IMR-90 (cell line): Measurements from ENCODE around the gene ST3GAL3. TPM values are rescaled to one million over a fixed set of nuclear protein-coding genes. Genes with fewer than 3 reads are reported as not detected.

Experiments used
- ATAC-seq: fragments of 200-7000 bp; cut with Tn5 transposase; 2 replicates; pipeline ENCODE4 v1.9.1; 2020; ENCODE audit warnings: low read depth, mild to moderate bottlenecking, moderate library complexity
- BruUV-seq: library from RNA; stranded (reverse); fragments of 400-500 nt; replicated peaks from 2 replicates; lab custom pipeline; 2021; lab: Mats Ljungman, UMichigan
- CTCF ChIA-PET: fragments of 300-600 bp; formaldehyde crosslinking; extraction: SDS; loops from one replicate; lab custom pipeline; 2021; ENCODE audit warnings: antibody characterized with exemption; lab: Yijun Ruan, JAX
- POLR2A ChIA-PET: fragments of 300-600 bp; sonication (Branson Sonifier 250); formaldehyde crosslinking; loops from one replicate; lab custom pipeline; 2022; ENCODE audit warnings: antibody characterized with exemption; ENCODE audit not compliant: unreplicated experiment; lab: Charles Lee
- DNase-seq: peaks from one replicate; pipeline ENCODE4 v3.0.0; 2013
- H2AFZ ChIP-seq: replicated peaks from 2 replicates; pipeline ENCODE3; 2013; ENCODE audit warnings: low read length, mild to moderate bottlenecking; ENCODE audit not compliant: poor library complexity
- H2AK5ac ChIP-seq: 2 replicates; pipeline ENCODE4 v1.6.1; 2013; ENCODE audit warnings: low read depth, low read length, inconsistent platforms
- H2AK9ac ChIP-seq: replicated peaks from 2 replicates; pipeline ENCODE3; 2013; ENCODE audit warnings: mild to moderate bottlenecking, low read depth, low read length, moderate library complexity; ENCODE audit not compliant: poor library complexity
- H2BK120ac ChIP-seq: 2 replicates; pipeline ENCODE4 v1.6.1; 2013; ENCODE audit warnings: low read depth, low read length, inconsistent platforms
- H2BK15ac ChIP-seq: 3 replicates; pipeline ENCODE4 v1.6.1; 2013; ENCODE audit warnings: low read depth, low read length, inconsistent platforms
- H2BK20ac ChIP-seq: 2 replicates; pipeline ENCODE4 v1.6.1; 2013; ENCODE audit warnings: low read depth, mild to moderate bottlenecking, inconsistent platforms, low read length, moderate library complexity
- H2BK5ac ChIP-seq: 2 replicates; pipeline ENCODE4 v1.6.1; 2013; ENCODE audit warnings: mild to moderate bottlenecking, low read depth, low read length, inconsistent platforms; ENCODE audit not compliant: poor library complexity, severe bottlenecking
- H3K14ac ChIP-seq: replicated peaks from 2 replicates; pipeline ENCODE4 v1.6.1; 2013; ENCODE audit warnings: low read depth, low read length, inconsistent platforms
- H3K18ac ChIP-seq: 2 replicates; pipeline ENCODE4 v1.6.1; 2013; ENCODE audit warnings: low read depth, low read length, control low read depth
- H3K23ac ChIP-seq: 2 replicates; pipeline ENCODE4 v1.6.1; 2013; ENCODE audit warnings: low read depth, low read length, inconsistent platforms
- H3K27ac ChIP-seq: 2 replicates; pipeline ENCODE4 v1.5.1; 2013; ENCODE audit warnings: mild to moderate bottlenecking, control low read depth, low read length; ENCODE audit not compliant: insufficient read depth
- H3K27me3 ChIP-seq: 2 replicates; pipeline ENCODE4 v1.6.1; 2013; ENCODE audit warnings: low read length; ENCODE audit not compliant: control insufficient read depth, insufficient read depth
- H3K36me3 ChIP-seq: 2 replicates; pipeline ENCODE4 v1.6.1; 2013; ENCODE audit warnings: low read length, mixed read lengths; ENCODE audit not compliant: control insufficient read depth, insufficient read depth
- H3K4ac ChIP-seq: 2 replicates; pipeline ENCODE4 v1.6.1; 2013; ENCODE audit warnings: low read depth, low read length, inconsistent platforms
- H3K4me1 ChIP-seq: 2 replicates; pipeline ENCODE4 v1.6.1; 2013; ENCODE audit warnings: low read length, mixed read lengths; ENCODE audit not compliant: control insufficient read depth, insufficient read depth
- H3K4me2 ChIP-seq: 2 replicates; pipeline ENCODE4 v1.6.1; 2013; ENCODE audit warnings: low read depth, mild to moderate bottlenecking, control low read depth, low read length, moderate library complexity
- H3K4me3 ChIP-seq: 2 replicates; pipeline ENCODE4 v1.5.1; 2013; ENCODE audit warnings: low read depth, mild to moderate bottlenecking, control low read depth, low read length, moderate library complexity; ENCODE audit not compliant: insufficient read depth
- H3K56ac ChIP-seq: 2 replicates; pipeline ENCODE4 v1.6.1; 2013; ENCODE audit warnings: low read length, inconsistent platforms; ENCODE audit not compliant: insufficient read depth; ENCODE audit errors: extremely low read depth
- H3K79me1 ChIP-seq, 2 experiments: 2 replicates each; pipeline ENCODE4 v1.6.1; 2013; ENCODE audit warnings: low read length in 2 of 2, inconsistent platforms in 1 of 2, low read depth in 1 of 2
- H3K9ac ChIP-seq: 2 replicates; pipeline ENCODE4 v1.6.1; 2013; ENCODE audit warnings: low read depth, low read length, control low read depth
- H3K9me1 ChIP-seq: 2 replicates; pipeline ENCODE4 v1.6.1; 2013; ENCODE audit warnings: low read length, inconsistent platforms; ENCODE audit not compliant: insufficient read depth
- H3K9me3 ChIP-seq: 2 replicates; pipeline ENCODE4 v1.6.1; 2013; ENCODE audit warnings: low read length; ENCODE audit not compliant: control insufficient read depth, insufficient read depth
- H4K20me1 ChIP-seq: 2 replicates; pipeline ENCODE4 v1.6.1; 2013; ENCODE audit warnings: low read length, inconsistent platforms; ENCODE audit not compliant: insufficient read depth
- H4K5ac ChIP-seq: 2 replicates; pipeline ENCODE4 v1.6.1; 2013; ENCODE audit warnings: mild to moderate bottlenecking, low read depth, low read length, control low read depth
- H4K8ac ChIP-seq, 2 experiments: 2 replicates each; pipeline ENCODE4 v1.6.1; 2013; ENCODE audit warnings: low read depth in 2 of 2, low read length in 2 of 2, control low read depth in 1 of 2, inconsistent platforms in 1 of 2
- H4K91ac ChIP-seq: 2 replicates; pipeline ENCODE4 v1.6.1; 2013; ENCODE audit warnings: low read depth, low read length, inconsistent platforms; ENCODE audit not compliant: insufficient read depth
- BHLHE40 ChIP-seq: fragments of 150-350 bp; IDR thresholded peaks from 2 replicates; pipeline ENCODE4 v1.6.1; 2016; ENCODE audit warnings: mild to moderate bottlenecking, low read depth, low read length
- CEBPB ChIP-seq: IDR thresholded peaks from 2 replicates; pipeline ENCODE4 v1.6.1; 2012; ENCODE audit warnings: low read depth, low read length, improper control_type of control experiment
- CHD1 ChIP-seq: IDR thresholded peaks from 2 replicates; pipeline ENCODE4 v1.6.1; 2012; ENCODE audit warnings: low read depth, low read length, improper control_type of control experiment
- CTCF ChIP-seq: conservative IDR thresholded peaks from 2 replicates; pipeline ENCODE4 v1.5.1; 2012; ENCODE audit warnings: mild to moderate bottlenecking, low read depth, low read length, improper control_type of control experiment
- ELK1 ChIP-seq: fragments of 150-350 bp; IDR thresholded peaks from 2 replicates; pipeline ENCODE4 v1.6.1; 2016; ENCODE audit warnings: low read depth, mild to moderate bottlenecking, low read length, moderate library complexity, borderline replicate concordance
- FOS ChIP-seq: fragments of 150-350 bp; IDR thresholded peaks from 2 replicates; pipeline ENCODE4 v1.6.1; 2016; ENCODE audit warnings: low read depth, low read length
- MAFK ChIP-seq: IDR thresholded peaks from 2 replicates; pipeline ENCODE4 v1.6.1; 2012; ENCODE audit warnings: low read depth, low read length, improper control_type of control experiment
- MAZ ChIP-seq: IDR thresholded peaks from 2 replicates; pipeline ENCODE4 v1.6.1; 2012; ENCODE audit warnings: low read depth, mild to moderate bottlenecking, low read length, improper control_type of control experiment, moderate library complexity, borderline replicate concordance
- MXI1 ChIP-seq: IDR thresholded peaks from 2 replicates; pipeline ENCODE4 v1.6.1; 2012; ENCODE audit warnings: low read depth, mild to moderate bottlenecking, low read length, moderate library complexity, borderline replicate concordance
- NFE2L2 ChIP-seq: fragments of 150-350 bp; IDR thresholded peaks from 2 replicates; pipeline ENCODE4 v1.6.1; 2016; ENCODE audit warnings: low read depth, mild to moderate bottlenecking, low read length
- POLR2A ChIP-seq: IDR thresholded peaks from 2 replicates; pipeline ENCODE4 v1.6.1; 2012; ENCODE audit warnings: mild to moderate bottlenecking, low read depth, low read length
- RAD21 ChIP-seq: IDR thresholded peaks from 2 replicates; pipeline ENCODE4 v1.6.1; 2012; ENCODE audit warnings: low read length, improper control_type of control experiment
- RCOR1 ChIP-seq: IDR thresholded peaks from 2 replicates; pipeline ENCODE4 v1.6.1; 2012; ENCODE audit warnings: mild to moderate bottlenecking, low read length, improper control_type of control experiment; ENCODE audit not compliant: insufficient replicate concordance
- RFX5 ChIP-seq: IDR thresholded peaks from 2 replicates; pipeline ENCODE4 v1.8.0; 2012; ENCODE audit warnings: low read depth, mild to moderate bottlenecking, low read length, moderate library complexity
- SMC3 ChIP-seq: fragments of 150-350 bp; IDR thresholded peaks from 2 replicates; pipeline ENCODE4 v1.6.1; 2016; ENCODE audit warnings: low read depth, mild to moderate bottlenecking, antibody characterized with exemption, low read length, moderate library complexity
- USF2 ChIP-seq: fragments of 150-350 bp; IDR thresholded peaks from 2 replicates; pipeline ENCODE4 v1.6.1; 2017; ENCODE audit warnings: mild to moderate bottlenecking, antibody characterized with exemption, low read length, low read depth
- WGBS, 2 experiments: methylation state at CpG; one replicate each; pipeline versions ENCODE4 v1.1.5 to v1.1.7; 2013; ENCODE audit warnings: missing lambda C conversion rate in 2 of 2; ENCODE audit not compliant: insufficient read length in 1 of 2; ENCODE audit errors: extremely low coverage in 2 of 2; 5-methylcytosine and 5-hydroxymethylcytosine counted together
- dilution Hi-C: fragments of 300-500 bp; cut with HindIII; formaldehyde crosslinking; loops from one replicate; pipeline ENCODE4 v1.14.3; 2018; ENCODE audit warnings: low sequenced_read_pairs; ENCODE audit not compliant: unreplicated experiment
- in situ Hi-C: fragments of 300-500 bp; cut with MboI; formaldehyde crosslinking; loops from 3 replicates; pipeline ENCODE4 v1.14.3; 2019; ENCODE audit warnings: low sequenced_read_pairs, inconsistent platforms, mixed read lengths
- intact Hi-C: fragments of 100-400 bp; cut with micrococcal nuclease; formaldehyde crosslinking; loops from 2 replicates; pipeline ENCODE4 v1.10.0; 2022
- polyA plus RNA-seq, 3 experiments: library from polyadenylated mRNA; depleted of rRNA; stranded (reverse); fragments of >200 nt; gene quantifications; 2 replicates each; pipeline ENCODE4 v1.2.3, GENCODE V29; 2012; ENCODE audit warnings: low replicate concordance in 1 of 3
- total RNA-seq: library from RNA; depleted of rRNA; stranded (reverse); fragments of >200 nt; gene quantifications from 2 replicates; pipeline ENCODE4 v1.2.3, GENCODE V29; 2012

Gene ST3GAL3
- total and polyA plus RNA-seq, 2 of the 4 experiments (the other 2 are of a cell fraction), result 12.0 to 14.8 TPM

- POLR2A ChIA-PET, result no interaction called here
- TF ChIP-seq MAFK, result no peak
- TF ChIP-seq MAZ, result no peak
- no peak for TF ChIP-seq NFE2L2
- TF ChIP-seq SMC3, result no peak
- no peak for TF ChIP-seq ELK1
- no peak for TF ChIP-seq MXI1
- no peak for TF ChIP-seq BHLHE40
- TF ChIP-seq RCOR1, result no peak
- TF ChIP-seq FOS, result no peak
- TF ChIP-seq POLR2A, result no peak
- no peak for TF ChIP-seq RFX5
- TF ChIP-seq CHD1, result no peak
- TF ChIP-seq USF2, result no peak
- no peak for TF ChIP-seq CEBPB
- TF ChIP-seq CTCF, result no peak
- TF ChIP-seq RAD21, result no peak
- H3K56ac ChIP-seq, result no peak overlapping the region
- peaks cover 3% of the 10 kb centered on the region; the same call in 1 of the 2 replicates for H4K20me1 ChIP-seq
- no peak overlapping the region for H2AFZ ChIP-seq
- peaks cover 3% of the 10 kb centered on the region for H3K36me3 ChIP-seq
- H3K4me2 ChIP-seq, result no peak overlapping the region
- H3K9me3 ChIP-seq, result peaks cover 3% of the 10 kb centered on the region; the same call in 1 of the 2 replicates
- peak overlapping the region; percentile 45 for H3K27ac ChIP-seq
- H4K8ac ChIP-seq, result peak overlapping the region in 1 of 2 experiments; percentile 27; a peak in 1 of 4 replicates
- H3K18ac ChIP-seq, result no peak overlapping the region; the same call in 1 of the 2 replicates
- H2AK9ac ChIP-seq, result peak overlapping the region; percentile 47
- H4K91ac ChIP-seq, result peak overlapping the region; percentile 5; the same call in 1 of the 2 replicates
- DNase-seq, result no peak
- H3K4ac ChIP-seq, result peak overlapping the region; percentile 72
- intact Hi-C loops (no loop called here), dilution Hi-C loops (no loop called here), in situ Hi-C loops (no loop called here)
- CTCF ChIA-PET, result no interaction called here
- H2BK5ac ChIP-seq, result peak overlapping the region; percentile 12
- ATAC-seq, result no peak
- H3K9me1 ChIP-seq, result peaks cover 3% of the 10 kb centered on the region
- peak overlapping the region; percentile 27; the same call in 1 of the 2 replicates for H3K14ac ChIP-seq
- H2BK120ac ChIP-seq, result peak overlapping the region; percentile 73
- no TSS peak for BruUV-seq
- peaks cover 10 to 22% of the 10 kb centered on the region in 2 experiments; a peak in 3 of 4 replicates for H3K79me1 ChIP-seq
- peaks cover 2% of the 10 kb centered on the region; the same call in 1 of the 2 replicates for H3K4me1 ChIP-seq
- H3K9ac ChIP-seq, result no peak overlapping the region
- peak overlapping the region; percentile 88 for H2AK5ac ChIP-seq
- H4K5ac ChIP-seq, result no peak overlapping the region
- H3K23ac ChIP-seq, result 0 out of 2 replicates have a peak overlapping the region, but pooled peaks have one; percentile 18
- peak overlapping the region; percentile 78 for H2BK20ac ChIP-seq
- 81% methylated on average over 3 of the region's 5 CpGs; no CpG with 5 or more reads in 1 of the 2 experiments for WGBS, 2 experiments
- no peaks in the 10 kb centered on the region for H3K27me3 ChIP-seq
- no peak overlapping the region for H3K4me3 ChIP-seq
- H2BK15ac ChIP-seq, result peak overlapping the region; percentile 68; the same call in 1 of the 3 replicates
Measured at GRCh38 chr1:43821471-43821870, 114.1 kb downstream of the ST3GAL3 start.
